ENCODE results near the gene VWA7.

DNA sequence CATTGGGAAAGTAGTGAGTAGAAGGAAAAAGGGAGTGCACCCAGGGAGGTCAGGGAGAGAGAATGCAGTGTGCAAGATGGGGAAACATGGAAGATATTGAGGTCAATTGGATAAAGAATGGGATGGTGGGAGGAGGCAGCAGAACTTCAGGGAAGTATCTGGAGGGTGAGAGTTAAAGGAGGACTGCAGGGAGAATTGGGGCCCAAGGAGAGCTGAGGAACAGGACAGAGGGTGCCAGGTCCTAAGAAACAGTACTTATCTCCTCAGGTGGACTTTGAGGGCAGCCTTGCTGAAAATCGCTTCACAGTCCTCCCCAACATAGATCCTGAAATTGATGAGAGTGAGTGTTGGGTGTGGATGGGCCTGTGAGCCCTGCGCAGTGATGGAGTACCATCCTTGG lies 18.8 kb downstream of the VWA7 start:
- TF ChIP-seq ZNF433 (tag by site-specific recombination; IDR thresholded peaks at IDR 0.05; ENCODE audit: low read depth) (no peak), ZNF776 (tag by site-specific recombination; IDR thresholded peaks at IDR 0.05; ENCODE audit: borderline replicate concordance) (no peak), ZNF146 (tag by site-specific recombination; IDR thresholded peaks at IDR 0.05) (no peak)
